ENCODE measurements around the gene RPS6KL1.

Gene RPS6KL1

DNA sequence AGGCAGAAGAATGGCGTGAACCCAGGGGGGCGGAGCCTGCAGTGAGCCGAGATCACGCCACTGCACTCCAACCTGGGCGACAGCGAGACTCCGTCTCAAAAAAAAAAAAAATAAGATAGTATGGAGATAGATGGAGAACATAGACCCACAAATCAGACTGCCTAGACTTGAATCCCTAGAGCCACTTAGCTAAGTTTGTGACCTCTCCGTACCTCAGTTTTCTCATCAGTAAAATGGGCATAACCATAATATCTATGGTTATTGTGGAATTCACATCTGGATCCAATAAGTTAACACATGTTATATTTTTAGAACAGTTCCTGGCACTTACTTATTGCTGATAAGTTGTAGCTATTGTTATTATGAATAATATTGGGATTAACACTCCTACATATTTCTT, 54.3 kb downstream of the RPS6KL1 start:
- no peak overlapping the region for H4K91ac ChIP-seq (ENCODE audit: low read depth, low read length, poor library complexity)
- no peak for DNase-seq (ENCODE audit: low spot score)
- no peak overlapping the region for H2BK120ac ChIP-seq (ENCODE audit: low read depth, low read length)
- peaks cover 0 to 13% (median 0%) of the 10 kb centered on the region in 3 experiments for H3K27me3 ChIP-seq (ENCODE audit: control insufficient read depth in 3 of 3, insufficient read depth in 3 of 3, low read depth in 1 of 3, low read length in 3 of 3)
- no peaks in the 10 kb centered on the region for H3K36me3 ChIP-seq (replicated peaks in 1 of 2; ENCODE audit: control insufficient read depth in 2 of 2, insufficient read depth in 2 of 2, low read length in 2 of 2)
- H3K14ac ChIP-seq (ENCODE audit: low read length) = no peak overlapping the region
- H3K27ac ChIP-seq (replicated peaks; ENCODE audit: low read length) = no peak overlapping the region
- H3K4me3 ChIP-seq (ENCODE audit: low read length in 2 of 2) = no peak overlapping the region
- H3K18ac ChIP-seq (ENCODE audit: low read length) = no peak overlapping the region
- H3K9me3 ChIP-seq (replicated peaks in 1 of 2; ENCODE audit: control insufficient read depth in 2 of 2, insufficient read depth in 1 of 2, low read depth in 1 of 2, low read length in 2 of 2) = no peaks in the 10 kb centered on the region
- no peak overlapping the region for H3K4ac ChIP-seq (ENCODE audit: low read length)
- H2AFZ ChIP-seq (ENCODE audit: low read length) = no peak overlapping the region
- H2AK5ac ChIP-seq (ENCODE audit: low read depth, low read length) = no peak overlapping the region
- H2BK5ac ChIP-seq (ENCODE audit: low read length) = no peak overlapping the region
- no peak overlapping the region for H4K8ac ChIP-seq (ENCODE audit: low read depth, low read length)
- H3K23ac ChIP-seq (ENCODE audit: low read depth, low read length, poor library complexity) = no peak overlapping the region
- no peaks in the 10 kb centered on the region for H3K4me1 ChIP-seq (ENCODE audit: control insufficient read depth in 2 of 2, insufficient read depth in 1 of 2, low read depth in 1 of 2, low read length in 2 of 2)
- WGBS, 2 donors (ENCODE audit: extremely low coverage in 2 of 2, insufficient read length in 2 of 2, insufficient replicate concordance in 1 of 2) = no CpG with 5 or more reads among the region's 8 CpGs
- H3K79me1 ChIP-seq (ENCODE audit: low read depth, low read length) = no peaks in the 10 kb centered on the region
- no peak overlapping the region for H2BK12ac ChIP-seq (ENCODE audit: low read length)
- H3K4me2 ChIP-seq (ENCODE audit: insufficient read depth, low read length, poor library complexity, severe bottlenecking) = no peak overlapping the region
- no peak overlapping the region for H3K9ac ChIP-seq (ENCODE audit: low read depth, low read length, poor library complexity)
- no peak overlapping the region for H2BK15ac ChIP-seq (ENCODE audit: low read length)

DNA sequence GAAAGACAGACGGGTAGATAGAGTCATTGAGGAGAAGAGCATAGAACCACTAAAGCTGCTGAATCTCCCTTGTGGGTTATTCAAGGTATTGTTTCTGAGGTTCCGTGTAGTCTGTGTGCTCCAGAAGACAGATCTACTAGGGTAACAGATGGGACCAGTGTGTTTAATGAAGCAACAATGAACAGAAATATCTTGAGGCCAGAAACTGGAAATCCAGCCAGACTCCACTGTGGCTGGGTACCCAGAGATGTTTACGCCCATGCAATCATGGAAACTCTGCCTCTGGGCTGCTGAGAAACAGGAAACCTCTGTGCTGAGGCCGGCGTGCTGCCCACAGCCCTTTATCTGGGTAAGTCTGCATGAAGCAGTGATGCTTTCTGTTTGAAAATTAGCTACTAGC, 55.4 kb downstream of the RPS6KL1 start:
- Histone ChIP-seq H4K91ac (ENCODE audit: low read depth, low read length, poor library complexity) (no peak overlapping the region), H3K27me3 (ENCODE audit: control insufficient read depth in 3 of 3, insufficient read depth in 3 of 3, low read depth in 1 of 3, low read length in 3 of 3) (peaks cover 0 to 15% (median 0%) of the 10 kb centered on the region in 3 experiments), H2BK120ac (ENCODE audit: low read depth, low read length) (no peak overlapping the region), H3K9me3 (replicated peaks in 1 of 2; ENCODE audit: control insufficient read depth in 2 of 2, insufficient read depth in 1 of 2, low read depth in 1 of 2, low read length in 2 of 2) (no peaks in the 10 kb centered on the region), H2AK5ac (ENCODE audit: low read depth, low read length) (no peak overlapping the region), H3K79me1 (ENCODE audit: low read depth, low read length) (no peaks in the 10 kb centered on the region), H2AFZ (ENCODE audit: low read length) (peak overlapping the region; percentile 52), H3K27ac (replicated peaks; ENCODE audit: low read length) (no peak overlapping the region), H3K23ac (ENCODE audit: low read depth, low read length, poor library complexity) (no peak overlapping the region), H3K36me3 (replicated peaks in 1 of 2; ENCODE audit: control insufficient read depth in 2 of 2, insufficient read depth in 2 of 2, low read length in 2 of 2) (no peaks in the 10 kb centered on the region), H2BK12ac (ENCODE audit: low read length) (no peak overlapping the region), H4K8ac (ENCODE audit: low read depth, low read length) (no peak overlapping the region), H2BK15ac (ENCODE audit: low read length) (no peak overlapping the region), H3K14ac (ENCODE audit: low read length) (no peak overlapping the region), H3K9ac (ENCODE audit: low read depth, low read length, poor library complexity) (no peak overlapping the region), H3K4me1 (ENCODE audit: control insufficient read depth in 2 of 2, insufficient read depth in 1 of 2, low read depth in 1 of 2, low read length in 2 of 2) (no peaks in the 10 kb centered on the region), H3K4ac (ENCODE audit: low read length) (no peak overlapping the region), H3K4me2 (ENCODE audit: insufficient read depth, low read length, poor library complexity, severe bottlenecking) (no peak overlapping the region), H3K18ac (ENCODE audit: low read length) (no peak overlapping the region), H3K4me3 (ENCODE audit: low read length in 2 of 2) (no peak overlapping the region), H2BK5ac (ENCODE audit: low read length) (no peak overlapping the region)
- no peak for DNase-seq (ENCODE audit: low spot score)
- WGBS, 2 donors (ENCODE audit: extremely low coverage in 2 of 2, insufficient read length in 2 of 2, insufficient replicate concordance in 1 of 2) = no CpG with 5 or more reads among the region's 5 CpGs

DNA sequence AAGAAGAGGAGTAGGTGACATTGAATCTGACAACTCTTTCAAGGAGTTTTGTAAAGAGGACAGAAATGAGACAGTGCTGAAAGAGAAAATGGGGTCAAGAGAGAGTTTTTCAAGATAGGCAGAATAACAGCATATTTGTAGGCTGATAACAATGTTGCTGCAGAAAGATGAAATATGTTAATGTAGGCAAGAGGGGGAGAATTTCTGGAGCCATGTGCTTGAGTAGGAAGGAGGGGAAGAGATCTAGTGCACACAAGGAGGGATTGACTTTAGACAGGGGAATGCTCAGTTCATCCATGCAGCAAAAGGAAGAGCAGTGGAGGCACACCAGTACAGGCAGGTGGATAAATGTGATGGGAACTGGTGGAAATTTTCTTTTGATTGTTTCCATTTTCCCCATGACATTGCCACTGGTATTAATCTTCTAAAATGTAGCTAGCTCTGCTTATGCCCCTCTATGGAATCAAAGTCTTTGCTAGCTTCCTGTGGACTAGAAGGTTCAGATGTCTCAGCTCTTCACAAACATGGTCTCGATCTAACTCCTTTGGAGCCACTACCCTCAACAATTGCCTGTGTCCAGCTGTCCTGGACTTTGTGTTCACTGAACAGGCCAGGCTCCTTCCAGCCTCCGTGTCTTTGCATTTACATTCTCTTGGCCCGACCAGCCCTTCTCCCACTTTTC, 56.2 kb downstream of the RPS6KL1 start:
- Histone ChIP-seq H3K4ac (ENCODE audit: low read length) (no peak overlapping the region), H4K91ac (ENCODE audit: low read depth, low read length, poor library complexity) (no peak overlapping the region), H2AK5ac (ENCODE audit: low read depth, low read length) (no peak overlapping the region), H2BK5ac (ENCODE audit: low read length) (no peak overlapping the region), H3K9ac (ENCODE audit: low read depth, low read length, poor library complexity) (no peak overlapping the region), H2BK12ac (ENCODE audit: low read length) (no peak overlapping the region), H3K27me3 (ENCODE audit: control insufficient read depth in 3 of 3, insufficient read depth in 3 of 3, low read depth in 1 of 3, low read length in 3 of 3) (peaks cover 0 to 14% (median 0%) of the 10 kb centered on the region in 3 experiments), H3K14ac (ENCODE audit: low read length) (no peak overlapping the region), H3K4me3 (ENCODE audit: low read length in 2 of 2) (no peak overlapping the region), H2BK15ac (ENCODE audit: low read length) (no peak overlapping the region), H3K23ac (ENCODE audit: low read depth, low read length, poor library complexity) (no peak overlapping the region), H3K4me2 (ENCODE audit: insufficient read depth, low read length, poor library complexity, severe bottlenecking) (no peak overlapping the region), H3K36me3 (replicated peaks in 1 of 2; ENCODE audit: control insufficient read depth in 2 of 2, insufficient read depth in 2 of 2, low read length in 2 of 2) (no peaks in the 10 kb centered on the region), H3K79me1 (ENCODE audit: low read depth, low read length) (no peaks in the 10 kb centered on the region), H4K8ac (ENCODE audit: low read depth, low read length) (no peak overlapping the region), H2AFZ (ENCODE audit: low read length) (no peak overlapping the region), H3K27ac (replicated peaks; ENCODE audit: low read length) (no peak overlapping the region), H3K9me3 (replicated peaks in 1 of 2; ENCODE audit: control insufficient read depth in 2 of 2, insufficient read depth in 1 of 2, low read depth in 1 of 2, low read length in 2 of 2) (no peaks in the 10 kb centered on the region), H3K18ac (ENCODE audit: low read length) (no peak overlapping the region), H3K4me1 (ENCODE audit: control insufficient read depth in 2 of 2, insufficient read depth in 1 of 2, low read depth in 1 of 2, low read length in 2 of 2) (no peaks in the 10 kb centered on the region), H2BK120ac (ENCODE audit: low read depth, low read length) (no peak overlapping the region)
- WGBS, 2 donors (ENCODE audit: extremely low coverage in 2 of 2, insufficient read length in 2 of 2, insufficient replicate concordance in 1 of 2) = no CpG with 5 or more reads among the region's 3 CpGs
- no peak for DNase-seq (ENCODE audit: low spot score)

DNA sequence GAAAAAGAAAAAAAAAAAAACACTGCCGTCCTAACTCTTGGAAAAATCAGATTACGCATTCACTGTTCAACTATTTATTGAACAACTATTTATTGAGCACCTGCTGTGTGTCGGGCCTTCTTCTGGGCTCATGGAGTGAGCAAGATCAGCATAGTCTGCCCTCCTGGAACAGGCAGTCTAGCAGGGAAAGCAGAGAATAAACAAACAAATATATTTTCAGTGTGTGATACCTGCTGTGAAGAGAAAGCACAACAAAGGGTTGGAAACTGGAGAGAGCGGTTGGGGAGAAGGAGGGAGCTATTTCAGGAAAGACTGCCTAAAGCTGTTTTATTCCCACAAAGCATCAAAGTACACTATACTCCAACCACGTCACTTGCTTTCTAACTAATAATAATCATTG, 57.9 kb downstream of the RPS6KL1 start:
- no peak overlapping the region for H3K4me2 ChIP-seq (ENCODE audit: insufficient read depth, low read length, poor library complexity, severe bottlenecking)
- H3K36me3 ChIP-seq (replicated peaks in 1 of 2; ENCODE audit: control insufficient read depth in 2 of 2, insufficient read depth in 2 of 2, low read length in 2 of 2) = no peaks in the 10 kb centered on the region
- H3K27ac ChIP-seq (replicated peaks; ENCODE audit: low read length) = no peak overlapping the region
- H2BK15ac ChIP-seq (ENCODE audit: low read length) = no peak overlapping the region
- no peak overlapping the region for H2AK5ac ChIP-seq (ENCODE audit: low read depth, low read length)
- H3K4ac ChIP-seq (ENCODE audit: low read length) = no peak overlapping the region
- no peak overlapping the region for H2BK5ac ChIP-seq (ENCODE audit: low read length)
- H4K8ac ChIP-seq (ENCODE audit: low read depth, low read length) = no peak overlapping the region
- no CpG with 5 or more reads among the region's 5 CpGs for WGBS, 2 donors (ENCODE audit: extremely low coverage in 2 of 2, insufficient read length in 2 of 2, insufficient replicate concordance in 1 of 2)
- H3K4me3 ChIP-seq (ENCODE audit: low read length in 2 of 2) = no peak overlapping the region
- H3K9me3 ChIP-seq (replicated peaks in 1 of 2; ENCODE audit: control insufficient read depth in 2 of 2, insufficient read depth in 1 of 2, low read depth in 1 of 2, low read length in 2 of 2) = no peaks in the 10 kb centered on the region
- no peaks in the 10 kb centered on the region for H3K4me1 ChIP-seq (ENCODE audit: control insufficient read depth in 2 of 2, insufficient read depth in 1 of 2, low read depth in 1 of 2, low read length in 2 of 2)
- H2BK12ac ChIP-seq (ENCODE audit: low read length) = no peak overlapping the region
- H2AFZ ChIP-seq (ENCODE audit: low read length) = no peak overlapping the region
- H3K14ac ChIP-seq (ENCODE audit: low read length) = no peak overlapping the region
- H3K23ac ChIP-seq (ENCODE audit: low read depth, low read length, poor library complexity) = no peak overlapping the region
- no peak overlapping the region for H3K18ac ChIP-seq (ENCODE audit: low read length)
- peaks cover 0 to 9% (median 0%) of the 10 kb centered on the region in 3 experiments for H3K27me3 ChIP-seq (ENCODE audit: control insufficient read depth in 3 of 3, insufficient read depth in 3 of 3, low read depth in 1 of 3, low read length in 3 of 3)
- no peak for DNase-seq (ENCODE audit: low spot score)
- H4K91ac ChIP-seq (ENCODE audit: low read depth, low read length, poor library complexity) = no peak overlapping the region
- no peak overlapping the region for H3K9ac ChIP-seq (ENCODE audit: low read depth, low read length, poor library complexity)
- no peak overlapping the region for H2BK120ac ChIP-seq (ENCODE audit: low read depth, low read length)
- no peaks in the 10 kb centered on the region for H3K79me1 ChIP-seq (ENCODE audit: low read depth, low read length)
